DND-41 (cell line): Measurements from ENCODE around the gene FLVCR1.

Source experiments
- ATAC-seq: fragments of 200-7000 bp; cut with Tn5 transposase; 3 replicates; pipeline ENCODE4 v1.9.1; 2021; ENCODE audit warnings: low read depth; ENCODE audit not compliant: insufficient read depth
- DNase-seq: peaks from one replicate; pipeline ENCODE4 v3.0.0-alpha.2; 2020
- H2AFZ ChIP-seq: 2 replicates; pipeline ENCODE4 v1.6.0; 2012; ENCODE audit warnings: low read depth, low read length
- H3K27ac ChIP-seq: 2 replicates; pipeline ENCODE4 v1.5.1; 2012; ENCODE audit warnings: low read length, inconsistent platforms
- H3K27me3 ChIP-seq: fragments of 200-600 bp; sonication (generic); 2 replicates; pipeline ENCODE4 v1.6.0; 2012; ENCODE audit warnings: low read length, mild to moderate bottlenecking, inconsistent platforms; ENCODE audit not compliant: insufficient read depth, poor library complexity
- H3K36me3 ChIP-seq: 2 replicates; pipeline ENCODE4 v1.5.1; 2012; ENCODE audit warnings: low read length, inconsistent platforms; ENCODE audit not compliant: insufficient read depth
- H3K4me1 ChIP-seq: 2 replicates; pipeline ENCODE4 v1.5.1; 2012; ENCODE audit warnings: mild to moderate bottlenecking, low read length; ENCODE audit not compliant: insufficient read depth
- H3K4me2 ChIP-seq: 2 replicates; pipeline ENCODE4 v1.6.0; 2012; ENCODE audit warnings: mild to moderate bottlenecking, moderate library complexity, low read length, inconsistent platforms; ENCODE audit not compliant: insufficient read depth
- H3K4me3 ChIP-seq, 2 experiments: fragments of 200-600 bp in 1 of 2; shearing (Covaris generic) in 1 of 2; 2 replicates each; pipeline ENCODE4 v1.5.1; 2012 to 2016; ENCODE audit warnings: inconsistent platforms in 2 of 2, low read length in 2 of 2, mild to moderate bottlenecking in 2 of 2, low read depth in 1 of 2, moderate library complexity in 1 of 2
- H3K79me2 ChIP-seq: 2 replicates; pipeline ENCODE4 v1.6.0; 2012; ENCODE audit warnings: low read length, inconsistent platforms; ENCODE audit not compliant: insufficient read depth
- H3K9ac ChIP-seq: 2 replicates; pipeline ENCODE4 v1.6.0; 2012; ENCODE audit warnings: low read depth, mild to moderate bottlenecking, inconsistent platforms, low read length, moderate library complexity
- H3K9me3 ChIP-seq: 2 replicates; pipeline ENCODE4 v1.5.1; 2012; ENCODE audit warnings: low read length, moderate library complexity, mild to moderate bottlenecking, inconsistent platforms; ENCODE audit not compliant: insufficient read depth, severe bottlenecking
- H4K20me1 ChIP-seq: 2 replicates; pipeline ENCODE4 v1.6.0; 2012; ENCODE audit warnings: low read length; ENCODE audit not compliant: insufficient read depth
- EZH2 ChIP-seq: IDR thresholded peaks from 3 replicates; pipeline ENCODE4 v1.6.1; 2012; ENCODE audit warnings: borderline replicate concordance, low read depth, mild to moderate bottlenecking, moderate library complexity, low read length, inconsistent platforms; ENCODE audit not compliant: severe bottlenecking
- TF ChIP-seq, protein P1 (sequence below): IDR thresholded peaks from 2 replicates; pipeline ENCODE4 v1.5.1; 2012; ENCODE audit warnings: borderline replicate concordance, low read length, moderate library complexity, mild to moderate bottlenecking; ENCODE audit not compliant: poor library complexity, severe bottlenecking; ENCODE audit errors: extremely low read depth

The FLVCR1 gene

GRCh38 chr1:212871976-212872375 is 13.9 kb downstream of the FLVCR1 start:
- no peaks in the 10 kb centered on the region for H3K9me3 ChIP-seq
- TF ChIP-seq, protein P1, sequence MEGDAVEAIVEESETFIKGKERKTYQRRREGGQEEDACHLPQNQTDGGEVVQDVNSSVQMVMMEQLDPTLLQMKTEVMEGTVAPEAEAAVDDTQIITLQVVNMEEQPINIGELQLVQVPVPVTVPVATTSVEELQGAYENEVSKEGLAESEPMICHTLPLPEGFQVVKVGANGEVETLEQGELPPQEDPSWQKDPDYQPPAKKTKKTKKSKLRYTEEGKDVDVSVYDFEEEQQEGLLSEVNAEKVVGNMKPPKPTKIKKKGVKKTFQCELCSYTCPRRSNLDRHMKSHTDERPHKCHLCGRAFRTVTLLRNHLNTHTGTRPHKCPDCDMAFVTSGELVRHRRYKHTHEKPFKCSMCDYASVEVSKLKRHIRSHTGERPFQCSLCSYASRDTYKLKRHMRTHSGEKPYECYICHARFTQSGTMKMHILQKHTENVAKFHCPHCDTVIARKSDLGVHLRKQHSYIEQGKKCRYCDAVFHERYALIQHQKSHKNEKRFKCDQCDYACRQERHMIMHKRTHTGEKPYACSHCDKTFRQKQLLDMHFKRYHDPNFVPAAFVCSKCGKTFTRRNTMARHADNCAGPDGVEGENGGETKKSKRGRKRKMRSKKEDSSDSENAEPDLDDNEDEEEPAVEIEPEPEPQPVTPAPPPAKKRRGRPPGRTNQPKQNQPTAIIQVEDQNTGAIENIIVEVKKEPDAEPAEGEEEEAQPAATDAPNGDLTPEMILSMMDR: no peak
- TF ChIP-seq EZH2: no peak
- H3K4me1 ChIP-seq: no peaks in the 10 kb centered on the region
- no peaks in the 10 kb centered on the region for H3K79me2 ChIP-seq
- no peak overlapping the region for H2AFZ ChIP-seq
- H3K9ac ChIP-seq: no peak overlapping the region
- H3K4me2 ChIP-seq: no peak overlapping the region
- no peaks in the 10 kb centered on the region for H4K20me1 ChIP-seq
- H3K27me3 ChIP-seq: no peaks in the 10 kb centered on the region
- peaks cover 49% of the 10 kb centered on the region for H3K36me3 ChIP-seq
- no peak overlapping the region for H3K4me3 ChIP-seq
- no peak for ATAC-seq
- no peak for DNase-seq
- no peak overlapping the region for H3K27ac ChIP-seq

DNA sequence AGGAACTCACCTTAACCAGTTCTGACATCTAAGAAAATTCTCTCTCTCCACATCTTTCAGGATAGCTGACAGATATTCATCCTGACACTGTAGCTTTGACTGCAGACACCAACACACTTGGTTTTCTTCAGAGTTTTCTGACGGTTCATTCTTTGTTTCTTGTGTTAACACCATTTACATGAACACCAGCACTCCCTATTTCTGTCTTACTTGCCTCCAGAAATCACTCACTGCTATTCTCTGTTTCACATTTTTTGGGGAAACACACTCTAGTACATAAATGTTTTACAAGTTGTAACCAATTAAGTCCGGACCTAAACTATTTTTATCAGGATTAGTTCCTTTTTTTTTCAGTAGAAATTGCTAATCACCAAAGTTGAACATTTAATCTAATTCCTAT is 15.4 kb downstream of the FLVCR1 start:
- ATAC-seq (no peak), DNase-seq (no peak)
- no peak overlapping the region for H3K4me3 ChIP-seq
- no peaks in the 10 kb centered on the region for H3K4me1 ChIP-seq
- H4K20me1 ChIP-seq: no peaks in the 10 kb centered on the region
- H3K9ac ChIP-seq: no peak overlapping the region
- H3K27me3 ChIP-seq: no peaks in the 10 kb centered on the region
- H3K27ac ChIP-seq: no peak overlapping the region
- peaks cover 52% of the 10 kb centered on the region for H3K36me3 ChIP-seq
- H3K79me2 ChIP-seq: no peaks in the 10 kb centered on the region
- TF ChIP-seq, protein P1: no peak
- TF ChIP-seq EZH2: no peak
- no peak overlapping the region for H2AFZ ChIP-seq
- H3K4me2 ChIP-seq: no peak overlapping the region
- no peaks in the 10 kb centered on the region for H3K9me3 ChIP-seq

DNA sequence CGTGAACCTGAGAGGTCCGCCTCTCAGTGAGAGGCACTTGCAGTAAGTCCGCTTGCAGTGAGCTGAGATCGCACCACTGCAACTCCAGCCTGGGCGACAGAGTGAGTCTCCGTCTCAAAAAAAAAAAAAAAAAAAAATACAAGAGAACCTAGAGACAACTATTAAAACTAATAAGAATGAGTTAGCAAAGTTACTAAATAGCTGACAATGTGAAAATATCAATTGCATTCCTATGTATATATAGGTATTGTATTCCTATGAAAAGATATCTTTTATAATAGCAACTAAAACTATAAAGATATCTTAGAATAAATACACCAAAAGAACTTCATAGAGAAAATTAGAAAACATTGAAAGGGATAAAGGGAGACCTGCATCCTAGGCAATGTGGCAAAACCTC is 20.3 kb downstream of the FLVCR1 start:
- H3K4me2 ChIP-seq: no peak overlapping the region
- H3K9ac ChIP-seq: no peak overlapping the region
- no peaks in the 10 kb centered on the region for H4K20me1 ChIP-seq
- ATAC-seq (no peak), DNase-seq (no peak)
- H3K27ac ChIP-seq: no peak overlapping the region
- H2AFZ ChIP-seq: no peak overlapping the region
- H3K4me1 ChIP-seq: no peaks in the 10 kb centered on the region
- H3K9me3 ChIP-seq: no peaks in the 10 kb centered on the region
- H3K27me3 ChIP-seq: no peaks in the 10 kb centered on the region
- TF ChIP-seq, protein P1: no peak
- no peak for TF ChIP-seq EZH2
- H3K36me3 ChIP-seq: peaks cover 57% of the 10 kb centered on the region
- H3K4me3 ChIP-seq: no peak overlapping the region
- no peaks in the 10 kb centered on the region for H3K79me2 ChIP-seq
